ENCODE measurements around the gene WDR70. TPM values are rescaled to one million over a fixed set of nuclear protein-coding genes. Genes with fewer than 3 reads are reported as not detected.

The WDR70 gene
- total RNA-seq, 1 experiment from 2014 or later, result 35.0 TPM

DNA sequence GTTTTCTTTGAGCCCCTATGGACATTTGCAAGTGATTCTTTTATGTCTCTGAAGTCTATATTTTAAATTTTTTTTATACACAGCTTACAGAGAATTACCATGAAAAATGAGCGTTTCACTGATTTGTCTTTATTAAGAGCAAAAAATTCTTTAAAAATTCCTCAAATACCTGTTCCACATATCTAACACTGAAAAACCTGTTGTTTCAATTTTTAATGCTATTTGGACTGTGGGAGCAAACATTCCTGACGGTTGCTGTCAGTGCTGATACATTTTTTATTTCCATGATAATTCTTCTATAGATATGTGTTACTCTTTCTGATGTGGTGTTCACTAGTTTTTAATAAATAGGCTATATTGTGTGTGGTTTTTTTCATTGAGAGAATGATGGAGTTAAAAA, 261.0 kb downstream of the WDR70 start (continued):
- TF ChIP-seq, protein P1, sequence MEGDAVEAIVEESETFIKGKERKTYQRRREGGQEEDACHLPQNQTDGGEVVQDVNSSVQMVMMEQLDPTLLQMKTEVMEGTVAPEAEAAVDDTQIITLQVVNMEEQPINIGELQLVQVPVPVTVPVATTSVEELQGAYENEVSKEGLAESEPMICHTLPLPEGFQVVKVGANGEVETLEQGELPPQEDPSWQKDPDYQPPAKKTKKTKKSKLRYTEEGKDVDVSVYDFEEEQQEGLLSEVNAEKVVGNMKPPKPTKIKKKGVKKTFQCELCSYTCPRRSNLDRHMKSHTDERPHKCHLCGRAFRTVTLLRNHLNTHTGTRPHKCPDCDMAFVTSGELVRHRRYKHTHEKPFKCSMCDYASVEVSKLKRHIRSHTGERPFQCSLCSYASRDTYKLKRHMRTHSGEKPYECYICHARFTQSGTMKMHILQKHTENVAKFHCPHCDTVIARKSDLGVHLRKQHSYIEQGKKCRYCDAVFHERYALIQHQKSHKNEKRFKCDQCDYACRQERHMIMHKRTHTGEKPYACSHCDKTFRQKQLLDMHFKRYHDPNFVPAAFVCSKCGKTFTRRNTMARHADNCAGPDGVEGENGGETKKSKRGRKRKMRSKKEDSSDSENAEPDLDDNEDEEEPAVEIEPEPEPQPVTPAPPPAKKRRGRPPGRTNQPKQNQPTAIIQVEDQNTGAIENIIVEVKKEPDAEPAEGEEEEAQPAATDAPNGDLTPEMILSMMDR (IDR thresholded peaks at IDR 0.05), result no peak
- TF ChIP-seq ZNF219 (CRISPR knock-in tag; IDR thresholded peaks at IDR 0.05; ENCODE audit: borderline replicate concordance) (no peak), TEAD4 (CRISPR knock-in tag; IDR thresholded peaks at IDR 0.05) (no peak), MYBL2 (CRISPR knock-in tag; IDR thresholded peaks at IDR 0.05) (no peak), OVOL2 (CRISPR knock-in tag; IDR thresholded peaks at IDR 0.05; ENCODE audit: borderline replicate concordance) (no peak), ZNF416 (CRISPR knock-in tag; IDR thresholded peaks at IDR 0.05) (no peak), ZNF396 (CRISPR knock-in tag; IDR thresholded peaks at IDR 0.05; ENCODE audit: borderline replicate concordance) (no peak), ETV6 (CRISPR knock-in tag; IDR thresholded peaks at IDR 0.05) (no peak), ESRRA (CRISPR knock-in tag; IDR thresholded peaks at IDR 0.05; ENCODE audit: borderline replicate concordance) (no peak), NFYB (CRISPR knock-in tag; conservative IDR thresholded peaks at IDR 0.05; ENCODE audit: low read depth) (no peak)
- TF ChIP-seq, protein P2, sequence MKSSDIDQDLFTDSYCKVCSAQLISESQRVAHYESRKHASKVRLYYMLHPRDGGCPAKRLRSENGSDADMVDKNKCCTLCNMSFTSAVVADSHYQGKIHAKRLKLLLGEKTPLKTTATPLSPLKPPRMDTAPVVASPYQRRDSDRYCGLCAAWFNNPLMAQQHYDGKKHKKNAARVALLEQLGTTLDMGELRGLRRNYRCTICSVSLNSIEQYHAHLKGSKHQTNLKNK (CRISPR knock-in tag; IDR thresholded peaks at IDR 0.05), result no peak
- TF ChIP-seq, protein P3, sequence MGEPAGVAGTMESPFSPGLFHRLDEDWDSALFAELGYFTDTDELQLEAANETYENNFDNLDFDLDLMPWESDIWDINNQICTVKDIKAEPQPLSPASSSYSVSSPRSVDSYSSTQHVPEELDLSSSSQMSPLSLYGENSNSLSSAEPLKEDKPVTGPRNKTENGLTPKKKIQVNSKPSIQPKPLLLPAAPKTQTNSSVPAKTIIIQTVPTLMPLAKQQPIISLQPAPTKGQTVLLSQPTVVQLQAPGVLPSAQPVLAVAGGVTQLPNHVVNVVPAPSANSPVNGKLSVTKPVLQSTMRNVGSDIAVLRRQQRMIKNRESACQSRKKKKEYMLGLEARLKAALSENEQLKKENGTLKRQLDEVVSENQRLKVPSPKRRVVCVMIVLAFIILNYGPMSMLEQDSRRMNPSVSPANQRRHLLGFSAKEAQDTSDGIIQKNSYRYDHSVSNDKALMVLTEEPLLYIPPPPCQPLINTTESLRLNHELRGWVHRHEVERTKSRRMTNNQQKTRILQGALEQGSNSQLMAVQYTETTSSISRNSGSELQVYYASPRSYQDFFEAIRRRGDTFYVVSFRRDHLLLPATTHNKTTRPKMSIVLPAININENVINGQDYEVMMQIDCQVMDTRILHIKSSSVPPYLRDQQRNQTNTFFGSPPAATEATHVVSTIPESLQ (CRISPR knock-in tag; IDR thresholded peaks at IDR 0.05), result no peak
- TF ChIP-seq, protein P4, sequence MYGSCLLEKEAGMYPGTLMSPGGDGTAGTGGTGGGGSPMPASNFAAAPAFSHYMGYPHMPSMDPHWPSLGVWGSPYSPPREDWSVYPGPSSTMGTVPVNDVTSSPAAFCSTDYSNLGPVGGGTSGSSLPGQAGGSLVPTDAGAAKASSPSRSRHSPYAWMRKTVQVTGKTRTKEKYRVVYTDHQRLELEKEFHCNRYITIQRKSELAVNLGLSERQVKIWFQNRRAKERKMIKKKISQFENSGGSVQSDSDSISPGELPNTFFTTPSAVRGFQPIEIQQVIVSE (CRISPR knock-in tag; IDR thresholded peaks at IDR 0.05; ENCODE audit: borderline replicate concordance), result no peak
- TF ChIP-seq, protein P5, sequence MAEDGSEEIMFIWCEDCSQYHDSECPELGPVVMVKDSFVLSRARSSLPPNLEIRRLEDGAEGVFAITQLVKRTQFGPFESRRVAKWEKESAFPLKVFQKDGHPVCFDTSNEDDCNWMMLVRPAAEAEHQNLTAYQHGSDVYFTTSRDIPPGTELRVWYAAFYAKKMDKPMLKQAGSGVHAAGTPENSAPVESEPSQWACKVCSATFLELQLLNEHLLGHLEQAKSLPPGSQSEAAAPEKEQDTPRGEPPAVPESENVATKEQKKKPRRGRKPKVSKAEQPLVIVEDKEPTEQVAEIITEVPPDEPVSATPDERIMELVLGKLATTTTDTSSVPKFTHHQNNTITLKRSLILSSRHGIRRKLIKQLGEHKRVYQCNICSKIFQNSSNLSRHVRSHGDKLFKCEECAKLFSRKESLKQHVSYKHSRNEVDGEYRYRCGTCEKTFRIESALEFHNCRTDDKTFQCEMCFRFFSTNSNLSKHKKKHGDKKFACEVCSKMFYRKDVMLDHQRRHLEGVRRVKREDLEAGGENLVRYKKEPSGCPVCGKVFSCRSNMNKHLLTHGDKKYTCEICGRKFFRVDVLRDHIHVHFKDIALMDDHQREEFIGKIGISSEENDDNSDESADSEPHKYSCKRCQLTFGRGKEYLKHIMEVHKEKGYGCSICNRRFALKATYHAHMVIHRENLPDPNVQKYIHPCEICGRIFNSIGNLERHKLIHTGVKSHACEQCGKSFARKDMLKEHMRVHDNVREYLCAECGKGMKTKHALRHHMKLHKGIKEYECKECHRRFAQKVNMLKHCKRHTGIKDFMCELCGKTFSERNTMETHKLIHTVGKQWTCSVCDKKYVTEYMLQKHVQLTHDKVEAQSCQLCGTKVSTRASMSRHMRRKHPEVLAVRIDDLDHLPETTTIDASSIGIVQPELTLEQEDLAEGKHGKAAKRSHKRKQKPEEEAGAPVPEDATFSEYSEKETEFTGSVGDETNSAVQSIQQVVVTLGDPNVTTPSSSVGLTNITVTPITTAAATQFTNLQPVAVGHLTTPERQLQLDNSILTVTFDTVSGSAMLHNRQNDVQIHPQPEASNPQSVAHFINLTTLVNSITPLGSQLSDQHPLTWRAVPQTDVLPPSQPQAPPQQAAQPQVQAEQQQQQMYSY (CRISPR knock-in tag; IDR thresholded peaks at IDR 0.05), result no peak
- TF ChIP-seq, protein P6, sequence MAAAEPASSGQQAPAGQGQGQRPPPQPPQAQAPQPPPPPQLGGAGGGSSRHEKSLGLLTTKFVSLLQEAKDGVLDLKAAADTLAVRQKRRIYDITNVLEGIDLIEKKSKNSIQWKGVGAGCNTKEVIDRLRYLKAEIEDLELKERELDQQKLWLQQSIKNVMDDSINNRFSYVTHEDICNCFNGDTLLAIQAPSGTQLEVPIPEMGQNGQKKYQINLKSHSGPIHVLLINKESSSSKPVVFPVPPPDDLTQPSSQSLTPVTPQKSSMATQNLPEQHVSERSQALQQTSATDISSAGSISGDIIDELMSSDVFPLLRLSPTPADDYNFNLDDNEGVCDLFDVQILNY (CRISPR knock-in tag; IDR thresholded peaks at IDR 0.05), result no peak

DNA sequence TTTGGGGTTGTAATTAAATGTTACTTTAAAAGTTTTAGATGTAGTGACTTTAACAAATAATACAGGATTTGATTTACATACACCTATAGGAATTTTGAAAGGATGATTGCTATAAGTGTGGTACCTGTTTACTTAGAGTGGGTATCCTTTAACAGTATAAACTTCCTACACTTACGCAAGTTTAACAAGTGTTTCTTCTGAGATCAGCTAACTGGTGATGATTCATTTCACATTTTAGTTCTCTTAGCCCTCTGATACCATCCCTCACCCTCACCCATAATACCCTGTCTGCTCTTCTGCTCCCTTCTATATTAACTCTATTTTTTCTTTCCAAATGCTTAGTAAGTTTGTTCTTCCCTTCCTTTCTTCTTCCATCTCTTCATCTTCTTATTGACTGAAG, 262.8 kb downstream of the WDR70 start:
- Mint-ChIP-seq H3K4me1 (peaks cover 6% of the 10 kb centered on the region; the same call in 1 of the 2 replicates), H3K27ac (no peak overlapping the region), H3K4me3 (no peak overlapping the region), H3K9me3 (peaks cover 12% of the 10 kb centered on the region), H3K27me3 (ENCODE audit: low read depth) (no peaks in the 10 kb centered on the region), H3K36me3 (no peaks in the 10 kb centered on the region)
- POLR2A ChIA-PET, result no interaction called here
- CTCF ChIA-PET, result no interaction called here
- DNase-seq (ENCODE audit: low spot score) (no peak), ATAC-seq (no peak)
- TF ChIP-seq, protein P7, sequence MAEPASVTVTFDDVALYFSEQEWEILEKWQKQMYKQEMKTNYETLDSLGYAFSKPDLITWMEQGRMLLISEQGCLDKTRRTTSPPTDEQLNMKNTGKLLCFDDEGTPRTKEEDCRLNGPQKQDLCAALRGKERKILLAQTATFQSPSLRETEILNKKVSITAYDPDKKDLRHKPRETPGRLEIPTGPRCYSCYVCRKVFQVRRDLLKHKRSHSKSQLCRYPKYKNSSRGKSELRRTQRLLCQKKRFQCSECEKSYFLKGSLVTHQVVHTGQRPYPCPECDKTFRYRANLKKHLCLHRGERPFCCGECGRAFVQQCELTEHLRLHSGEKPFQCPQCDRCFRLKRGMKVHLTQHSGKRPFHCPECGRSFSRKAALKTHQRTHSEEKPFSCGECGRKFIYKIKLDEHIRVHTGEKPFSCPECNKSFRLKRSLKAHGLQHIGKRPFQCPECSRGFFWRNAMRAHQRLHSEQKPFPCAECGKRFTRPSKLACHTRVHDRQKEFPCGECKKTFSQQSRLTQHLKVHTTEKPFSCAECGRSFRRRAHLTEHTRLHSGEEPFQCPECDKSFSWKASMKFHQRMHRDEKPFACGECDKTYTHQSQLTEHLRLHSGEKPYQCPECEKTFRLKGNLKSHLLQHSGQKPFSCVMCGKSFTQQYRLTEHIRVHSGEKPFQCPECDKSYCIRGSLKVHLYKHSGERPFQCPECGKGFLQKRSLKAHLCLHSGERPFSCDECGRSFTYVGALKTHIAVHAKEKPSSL (CRISPR knock-in tag; conservative IDR thresholded peaks at IDR 0.05), result no peak
- TF ChIP-seq, protein P8, sequence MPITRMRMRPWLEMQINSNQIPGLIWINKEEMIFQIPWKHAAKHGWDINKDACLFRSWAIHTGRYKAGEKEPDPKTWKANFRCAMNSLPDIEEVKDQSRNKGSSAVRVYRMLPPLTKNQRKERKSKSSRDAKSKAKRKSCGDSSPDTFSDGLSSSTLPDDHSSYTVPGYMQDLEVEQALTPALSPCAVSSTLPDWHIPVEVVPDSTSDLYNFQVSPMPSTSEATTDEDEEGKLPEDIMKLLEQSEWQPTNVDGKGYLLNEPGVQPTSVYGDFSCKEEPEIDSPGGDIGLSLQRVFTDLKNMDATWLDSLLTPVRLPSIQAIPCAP (CRISPR knock-in tag; IDR thresholded peaks at IDR 0.05), result no peak
- TF ChIP-seq, protein P4 (CRISPR knock-in tag; IDR thresholded peaks at IDR 0.05; ENCODE audit: borderline replicate concordance), result no peak
- TF ChIP-seq, protein P9, sequence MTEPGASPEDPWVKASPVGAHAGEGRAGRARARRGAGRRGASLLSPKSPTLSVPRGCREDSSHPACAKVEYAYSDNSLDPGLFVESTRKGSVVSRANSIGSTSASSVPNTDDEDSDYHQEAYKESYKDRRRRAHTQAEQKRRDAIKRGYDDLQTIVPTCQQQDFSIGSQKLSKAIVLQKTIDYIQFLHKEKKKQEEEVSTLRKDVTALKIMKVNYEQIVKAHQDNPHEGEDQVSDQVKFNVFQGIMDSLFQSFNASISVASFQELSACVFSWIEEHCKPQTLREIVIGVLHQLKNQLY (CRISPR knock-in tag; IDR thresholded peaks at IDR 0.05), result no peak
- TF ChIP-seq ZNF263 (CRISPR knock-in tag; IDR thresholded peaks at IDR 0.05; ENCODE audit: low read depth), result no peak

Data from WTC11 (cell line).